ENCODE results near the gene SYNGR2.
A peak's percentile ranks its signal among the peaks of the same experiment; 100 is the strongest.

SYNGR2 gene

GRCh38 chr17:78214016-78214705, 45.8 kb downstream of the SYNGR2 start, which contains the start of gene BIRC5:
Gene BIRC5, plus strand, starts transcription at chr17:78214253. Its CDS starts 64 bp downstream, at chr17:78214317.
- no peak for TF ChIP-seq CTCF (IDR thresholded peaks at IDR 0.05; ENCODE audit: insufficient read depth, missing control alignments)
- FAIRE-seq (no peak), DNase-seq (ENCODE audit: insufficient read length, low spot score) (peak; percentile 90)

GRCh38 chr17:78214706-78215061, 46.3 kb downstream of the SYNGR2 start:
- DNase-seq (ENCODE audit: insufficient read length, low spot score) (no peak), FAIRE-seq (no peak)
- TF ChIP-seq CTCF (IDR thresholded peaks at IDR 0.05; ENCODE audit: insufficient read depth, missing control alignments), result no peak

- no peak for TF ChIP-seq CTCF (IDR thresholded peaks at IDR 0.05; ENCODE audit: insufficient read depth, missing control alignments)
- no peak for FAIRE-seq
Observed at GRCh38 chr17:78219396-78220150, 51.2 kb downstream of the SYNGR2 start.

More at GRCh38 chr17:78219396-78220150, 51.2 kb downstream of the SYNGR2 start:
- no peak for DNase-seq (ENCODE audit: insufficient read length, low spot score)

Data from D721Med (cell line).